ENCODE measurements around the gene SIGLEC15.

SIGLEC15 gene

DNA sequence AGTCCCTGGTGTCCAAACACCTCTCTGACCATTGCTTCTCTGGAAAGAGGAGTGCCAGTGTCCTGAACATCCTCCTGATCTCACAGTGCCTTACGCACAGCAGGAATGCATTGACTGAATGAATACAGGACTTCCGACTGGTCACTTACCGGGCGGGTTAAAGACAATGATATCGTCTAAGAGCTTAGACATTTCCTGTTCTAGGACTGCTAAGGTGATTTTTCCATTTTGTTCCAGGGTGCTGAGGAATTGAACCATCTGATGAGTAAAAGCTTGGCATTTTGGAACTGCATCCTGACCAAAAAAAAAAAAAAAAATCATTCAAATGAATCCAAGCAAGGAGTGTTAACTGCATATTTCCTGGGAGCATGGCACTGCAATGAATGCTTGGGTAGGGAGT, 40.0 kb downstream of the SIGLEC15 start:
- Histone ChIP-seq H3K27me3 (replicated peaks; ENCODE audit: control insufficient read depth, insufficient read depth, low read length) (no peaks in the 10 kb centered on the region), H3K9ac (ENCODE audit: low read length) (no peak overlapping the region), H3K4me1 (ENCODE audit: control insufficient read depth, insufficient read depth, low read length) (no peaks in the 10 kb centered on the region), H3K9me3 (ENCODE audit: control insufficient read depth, low read length) (no peaks in the 10 kb centered on the region), H3K36me3 (ENCODE audit: control insufficient read depth, insufficient read depth, low read length, severe bottlenecking) (peaks cover 85% of the 10 kb centered on the region), H3K4me3 (ENCODE audit: low read length) (no peak overlapping the region)
- DNase-seq (ENCODE audit: low read depth), result no peak

DNA sequence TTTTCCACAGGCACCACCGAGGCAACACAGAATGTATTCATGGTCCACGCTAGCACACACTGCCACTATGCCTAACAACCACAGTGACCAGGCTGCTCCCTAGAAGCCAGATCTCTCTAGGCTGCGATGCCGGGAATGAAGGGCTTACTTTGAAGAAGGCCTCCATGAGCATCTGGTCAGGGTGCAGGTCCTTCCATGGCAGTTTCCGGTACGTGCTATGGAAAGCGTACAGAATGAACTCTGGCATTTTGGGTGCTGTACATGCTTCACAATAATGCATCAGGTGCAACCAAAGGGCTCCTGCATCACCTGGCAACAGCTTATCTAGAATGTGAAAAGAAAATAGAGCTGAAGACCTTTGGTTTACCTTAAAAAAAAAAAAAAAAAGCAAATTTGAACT, 44.9 kb downstream of the SIGLEC15 start:
- H3K9me3 ChIP-seq (ENCODE audit: control insufficient read depth, low read length), result no peaks in the 10 kb centered on the region
- peaks cover 67% of the 10 kb centered on the region for H3K36me3 ChIP-seq (ENCODE audit: control insufficient read depth, insufficient read depth, low read length, severe bottlenecking)
- no peaks in the 10 kb centered on the region for H3K4me1 ChIP-seq (ENCODE audit: control insufficient read depth, insufficient read depth, low read length)
- no peaks in the 10 kb centered on the region for H3K27me3 ChIP-seq (replicated peaks; ENCODE audit: control insufficient read depth, insufficient read depth, low read length)
- DNase-seq (ENCODE audit: low read depth), result no peak
- H3K9ac ChIP-seq (ENCODE audit: low read length), result no peak overlapping the region
- no peak overlapping the region for H3K4me3 ChIP-seq (ENCODE audit: low read length)

DNA sequence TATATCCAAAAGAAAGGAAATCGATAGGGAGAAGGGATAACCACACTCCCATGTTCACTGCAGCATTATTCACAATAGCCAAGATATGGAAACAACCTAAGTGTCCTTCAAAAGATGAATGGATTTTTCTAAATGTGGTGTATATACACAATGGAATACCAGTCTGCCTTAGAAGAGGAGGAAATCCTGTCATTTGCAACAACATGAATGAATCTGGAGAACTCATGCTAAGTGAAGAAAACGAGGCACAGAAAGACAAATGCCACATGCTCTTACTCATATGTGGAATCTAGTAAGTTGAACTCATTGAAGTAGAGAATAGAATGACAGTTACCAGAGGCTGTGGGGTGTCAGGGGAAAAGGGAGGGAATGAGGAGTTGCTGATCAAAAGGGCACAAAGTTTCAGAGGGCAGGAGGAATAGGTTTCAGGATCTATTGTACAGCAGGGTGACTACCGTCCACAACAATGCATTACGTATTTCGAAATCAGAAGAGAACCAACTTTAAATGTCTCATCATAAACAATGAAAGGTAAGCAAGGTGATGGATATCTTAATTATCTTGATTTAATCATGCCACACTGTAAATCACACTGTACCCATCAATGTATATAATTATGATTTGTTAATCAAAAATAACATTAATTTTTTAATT, 46.1 kb downstream of the SIGLEC15 start:
- no peak overlapping the region for H3K9ac ChIP-seq (ENCODE audit: low read length)
- peak; percentile 24 for DNase-seq (ENCODE audit: low read depth)
- H3K27me3 ChIP-seq (replicated peaks; ENCODE audit: control insufficient read depth, insufficient read depth, low read length), result no peaks in the 10 kb centered on the region
- peaks cover 68% of the 10 kb centered on the region for H3K36me3 ChIP-seq (ENCODE audit: control insufficient read depth, insufficient read depth, low read length, severe bottlenecking)
- no peaks in the 10 kb centered on the region for H3K4me1 ChIP-seq (ENCODE audit: control insufficient read depth, insufficient read depth, low read length)
- H3K9me3 ChIP-seq (ENCODE audit: control insufficient read depth, low read length), result peaks cover 2% of the 10 kb centered on the region
- H3K4me3 ChIP-seq (ENCODE audit: low read length), result no peak overlapping the region

DNA sequence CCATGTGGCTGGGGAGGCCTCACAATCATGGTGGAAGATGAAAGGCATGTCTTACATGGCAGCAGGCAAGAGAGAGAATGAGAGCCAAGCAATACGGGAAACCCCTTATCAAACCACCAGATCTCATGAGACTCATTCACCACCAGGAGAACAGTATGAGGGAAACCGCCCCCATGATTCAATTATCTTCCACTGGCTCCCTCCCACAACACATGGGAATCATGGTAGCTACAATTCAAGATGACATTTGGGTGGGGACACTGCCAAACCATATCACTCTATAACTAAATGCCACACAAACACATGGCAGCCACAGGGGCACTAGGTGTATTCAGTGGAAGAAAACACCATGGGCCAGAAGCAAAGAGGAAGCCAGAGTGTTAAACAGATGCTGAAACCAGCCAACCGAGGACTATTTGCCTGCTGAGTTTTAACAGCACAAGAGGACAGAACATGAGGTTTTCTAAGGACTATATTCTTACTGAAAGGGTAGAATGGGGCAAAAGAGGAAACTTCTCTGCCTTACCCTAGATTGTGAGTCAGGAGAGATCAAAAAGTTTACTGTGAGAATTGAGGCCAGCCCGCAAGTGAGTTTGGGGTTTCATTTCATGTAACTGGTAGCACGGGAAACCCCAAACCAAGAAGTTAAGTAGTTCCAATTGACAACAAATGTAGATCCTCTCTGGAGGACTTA, 49.2 kb downstream of the SIGLEC15 start:
- no peak overlapping the region for H3K4me3 ChIP-seq (ENCODE audit: low read length)
- H3K4me1 ChIP-seq (ENCODE audit: control insufficient read depth, insufficient read depth, low read length), result no peaks in the 10 kb centered on the region
- no peak overlapping the region for H3K9ac ChIP-seq (ENCODE audit: low read length)
- peaks cover 73% of the 10 kb centered on the region for H3K36me3 ChIP-seq (ENCODE audit: control insufficient read depth, insufficient read depth, low read length, severe bottlenecking)
- no peaks in the 10 kb centered on the region for H3K27me3 ChIP-seq (replicated peaks; ENCODE audit: control insufficient read depth, insufficient read depth, low read length)
- peaks cover 2% of the 10 kb centered on the region for H3K9me3 ChIP-seq (ENCODE audit: control insufficient read depth, low read length)
- DNase-seq (ENCODE audit: low read depth), result no peak

DNA sequence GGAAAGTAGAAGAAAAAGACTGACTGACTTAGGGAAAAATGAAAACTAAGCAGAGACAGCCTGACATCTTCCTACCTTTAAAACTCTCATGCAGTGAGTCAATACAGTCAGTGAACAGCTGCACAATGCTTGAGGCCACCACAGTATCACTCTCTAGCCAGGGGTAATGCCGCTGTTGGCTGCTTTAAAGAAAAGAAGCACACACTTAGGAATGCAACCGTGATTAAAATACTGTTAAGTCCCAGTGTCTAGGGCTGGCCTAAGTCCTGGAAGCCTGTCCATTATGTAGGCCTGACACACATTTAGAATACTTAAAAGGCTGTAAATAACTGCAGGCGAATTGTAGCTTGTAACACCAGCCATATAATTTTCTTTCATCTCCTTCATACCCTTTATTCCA, 50.7 kb downstream of the SIGLEC15 start:
- H3K9ac ChIP-seq (ENCODE audit: low read length), result no peak overlapping the region
- peaks cover 62% of the 10 kb centered on the region for H3K36me3 ChIP-seq (ENCODE audit: control insufficient read depth, insufficient read depth, low read length, severe bottlenecking)
- DNase-seq (ENCODE audit: low read depth), result no peak
- no peaks in the 10 kb centered on the region for H3K4me1 ChIP-seq (ENCODE audit: control insufficient read depth, insufficient read depth, low read length)
- no peaks in the 10 kb centered on the region for H3K27me3 ChIP-seq (replicated peaks; ENCODE audit: control insufficient read depth, insufficient read depth, low read length)
- H3K9me3 ChIP-seq (ENCODE audit: control insufficient read depth, low read length), result peaks cover 2% of the 10 kb centered on the region
- no peak overlapping the region for H3K4me3 ChIP-seq (ENCODE audit: low read length)

DNA sequence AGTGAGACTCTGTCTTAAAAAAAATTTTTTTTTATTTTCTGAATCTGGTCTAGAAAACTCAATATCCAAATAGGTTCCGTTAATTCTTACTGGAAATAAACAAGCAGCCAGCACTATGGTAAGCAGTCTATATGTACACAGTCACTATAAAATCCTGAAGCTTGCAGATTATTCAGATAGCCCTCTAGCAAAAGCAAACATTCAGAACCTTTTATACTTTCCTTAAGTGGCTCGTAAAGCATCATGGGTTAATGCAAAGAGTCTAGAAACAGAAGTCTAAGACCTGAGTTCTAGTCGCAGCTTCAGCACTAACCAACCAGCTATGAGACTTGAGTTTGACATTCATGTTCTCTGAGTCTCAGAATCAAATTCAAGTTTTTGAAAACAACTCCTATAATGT, 51.9 kb downstream of the SIGLEC15 start:
- no peaks in the 10 kb centered on the region for H3K27me3 ChIP-seq (replicated peaks; ENCODE audit: control insufficient read depth, insufficient read depth, low read length)
- no peak for DNase-seq (ENCODE audit: low read depth)
- H3K36me3 ChIP-seq (ENCODE audit: control insufficient read depth, insufficient read depth, low read length, severe bottlenecking), result peaks cover 71% of the 10 kb centered on the region
- H3K4me3 ChIP-seq (ENCODE audit: low read length), result no peak overlapping the region
- no peak overlapping the region for H3K9ac ChIP-seq (ENCODE audit: low read length)
- H3K4me1 ChIP-seq (ENCODE audit: control insufficient read depth, insufficient read depth, low read length), result no peaks in the 10 kb centered on the region
- peaks cover 2% of the 10 kb centered on the region for H3K9me3 ChIP-seq (ENCODE audit: control insufficient read depth, low read length)

DNA sequence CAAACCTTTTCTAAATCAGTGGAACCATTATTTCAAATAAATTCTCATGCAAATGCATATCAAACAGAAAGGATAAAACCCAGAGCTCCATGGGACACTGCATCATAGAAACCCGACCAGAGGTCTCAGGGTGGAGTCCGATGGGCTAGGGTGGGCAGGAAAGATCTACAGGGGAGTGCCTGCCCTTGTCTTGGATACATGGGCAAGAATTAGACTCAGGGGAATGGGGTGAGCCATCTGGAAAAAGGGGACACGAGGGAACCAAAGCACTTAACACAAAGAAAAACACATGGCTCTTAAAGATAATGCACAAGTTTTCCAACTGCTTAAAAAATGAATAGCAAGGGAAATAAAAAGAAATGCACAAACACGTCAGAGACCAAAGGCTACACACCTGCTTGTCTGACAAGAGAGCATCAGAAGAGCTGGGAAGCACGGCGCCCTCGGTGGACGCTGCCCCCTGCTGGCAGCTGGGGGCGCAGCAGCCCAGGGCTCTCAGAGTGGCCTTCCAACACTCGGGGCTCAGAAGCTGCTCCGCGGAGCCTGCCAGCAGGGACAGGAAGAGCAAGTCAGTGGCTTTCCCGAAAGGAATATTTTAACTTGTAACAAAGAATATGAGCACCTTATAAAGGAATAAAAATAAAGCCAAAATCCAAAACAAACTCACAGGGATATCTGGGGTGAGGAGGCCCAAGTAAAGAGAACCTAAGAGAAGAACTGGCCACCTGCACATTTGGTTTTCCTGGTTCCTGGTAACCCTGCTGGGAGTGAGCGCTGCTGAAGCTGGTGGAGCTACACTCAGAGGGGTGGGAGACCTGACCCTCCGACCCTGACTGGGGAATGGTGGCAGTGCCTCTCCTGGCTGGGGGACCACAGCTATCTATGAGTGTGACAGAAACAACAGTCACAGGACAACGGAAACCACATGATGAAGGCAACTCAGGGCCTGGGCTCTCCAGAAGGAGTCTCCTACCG, 54.5 kb downstream of the SIGLEC15 start:
- Histone ChIP-seq H3K9ac (ENCODE audit: low read length) (peak overlapping the region; percentile 15), H3K9me3 (ENCODE audit: control insufficient read depth, low read length) (peaks cover 2% of the 10 kb centered on the region), H3K27me3 (replicated peaks; ENCODE audit: control insufficient read depth, insufficient read depth, low read length) (no peaks in the 10 kb centered on the region), H3K4me1 (ENCODE audit: control insufficient read depth, insufficient read depth, low read length) (no peaks in the 10 kb centered on the region), H3K4me3 (ENCODE audit: low read length) (no peak overlapping the region), H3K36me3 (ENCODE audit: control insufficient read depth, insufficient read depth, low read length, severe bottlenecking) (peaks cover 70% of the 10 kb centered on the region)
- peak; percentile 74 for DNase-seq (ENCODE audit: low read depth)

DNA sequence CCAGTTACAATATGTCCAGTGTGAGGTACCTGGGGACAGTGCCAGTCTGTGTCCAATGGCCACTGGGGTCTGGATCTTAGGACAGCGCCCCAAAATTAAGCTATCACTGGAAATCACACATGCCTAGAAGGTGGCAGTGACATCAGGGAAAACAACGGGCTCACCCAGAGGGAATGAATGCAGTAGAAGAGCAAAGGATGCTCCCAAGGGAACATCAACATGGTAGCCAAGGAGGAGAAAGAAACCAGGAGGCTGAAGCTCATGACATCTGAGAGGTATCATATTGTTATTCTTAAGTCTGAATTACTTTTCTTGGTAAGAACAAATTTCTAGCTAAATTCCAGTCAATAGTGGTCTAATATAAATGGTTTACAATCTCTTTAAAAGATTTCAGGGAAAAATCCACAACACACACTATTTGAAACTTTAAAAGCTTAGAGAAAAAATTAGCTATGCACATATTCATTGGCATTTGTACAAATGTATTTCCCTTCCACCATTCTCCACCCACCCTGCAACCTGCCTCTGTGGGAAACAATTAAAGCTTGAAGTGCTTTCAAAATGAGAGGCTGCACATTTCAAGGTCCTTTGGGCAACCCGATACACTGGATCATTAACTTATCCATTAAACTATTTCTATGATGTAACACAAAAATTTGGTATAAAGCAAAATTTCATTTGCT, 55.5 kb downstream of the SIGLEC15 start:
- no peaks in the 10 kb centered on the region for H3K27me3 ChIP-seq (replicated peaks; ENCODE audit: control insufficient read depth, insufficient read depth, low read length)
- no peak overlapping the region for H3K4me3 ChIP-seq (ENCODE audit: low read length)
- DNase-seq (ENCODE audit: low read depth), result no peak
- H3K9me3 ChIP-seq (ENCODE audit: control insufficient read depth, low read length), result no peaks in the 10 kb centered on the region
- H3K36me3 ChIP-seq (ENCODE audit: control insufficient read depth, insufficient read depth, low read length, severe bottlenecking), result peaks cover 62% of the 10 kb centered on the region
- no peak overlapping the region for H3K9ac ChIP-seq (ENCODE audit: low read length)
- no peaks in the 10 kb centered on the region for H3K4me1 ChIP-seq (ENCODE audit: control insufficient read depth, insufficient read depth, low read length)

DNA sequence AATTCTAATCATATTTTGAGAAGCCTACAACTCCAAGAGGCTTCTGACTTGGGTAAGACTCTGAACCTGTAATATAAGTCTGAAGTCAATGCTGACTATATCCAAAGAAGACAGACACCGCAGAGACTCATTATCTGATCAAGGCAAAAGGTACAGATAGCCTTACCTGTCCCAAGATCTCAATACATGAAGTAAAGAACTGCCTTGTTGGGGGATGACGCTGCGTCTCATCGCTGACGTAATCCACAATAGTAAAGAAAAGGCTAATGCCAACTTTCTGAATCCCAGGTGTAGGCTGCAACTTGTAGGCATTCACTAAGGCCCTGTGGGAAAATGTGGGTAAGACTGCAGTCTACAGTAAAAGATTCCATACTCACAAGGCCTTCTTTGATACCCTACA, 62.1 kb downstream of the SIGLEC15 start:
- H3K36me3 ChIP-seq (ENCODE audit: control insufficient read depth, insufficient read depth, low read length, severe bottlenecking), result peaks cover 51% of the 10 kb centered on the region

DNA sequence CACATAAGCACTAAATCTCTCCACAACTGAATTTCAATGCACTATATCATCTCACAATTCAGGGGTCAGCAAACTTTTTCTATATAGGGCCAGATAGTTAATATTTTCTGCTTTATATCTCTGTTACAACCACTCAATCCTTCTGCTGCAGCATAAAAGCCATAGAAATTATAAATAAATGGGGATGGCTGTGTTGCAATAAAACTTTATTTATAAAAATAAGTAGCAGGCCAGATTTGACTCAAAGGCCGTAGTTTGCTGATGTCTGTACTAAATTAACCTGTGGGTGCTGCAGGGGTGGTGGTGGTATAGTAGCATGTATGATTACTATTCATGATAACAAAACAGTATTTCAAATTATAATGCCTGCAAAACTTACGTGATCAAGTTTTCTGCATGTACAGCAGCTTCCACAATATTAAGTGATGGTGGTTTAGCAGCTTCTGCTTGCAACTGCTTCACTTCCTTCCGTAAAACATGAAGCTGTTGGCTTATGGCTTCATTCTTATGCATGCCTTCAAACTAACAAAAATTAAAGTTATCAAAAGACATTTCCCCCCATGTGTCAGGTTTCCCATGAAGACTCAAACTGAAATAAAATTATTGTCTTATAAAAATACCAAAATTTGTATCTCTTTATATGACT, 64.1 kb downstream of the SIGLEC15 start:
- H3K9me3 ChIP-seq (ENCODE audit: control insufficient read depth, low read length), result no peaks in the 10 kb centered on the region
- H3K4me1 ChIP-seq (ENCODE audit: control insufficient read depth, insufficient read depth, low read length), result no peaks in the 10 kb centered on the region
- H3K27me3 ChIP-seq (replicated peaks; ENCODE audit: control insufficient read depth, insufficient read depth, low read length), result no peaks in the 10 kb centered on the region
- peaks cover 45% of the 10 kb centered on the region for H3K36me3 ChIP-seq (ENCODE audit: control insufficient read depth, insufficient read depth, low read length, severe bottlenecking)
- no peak overlapping the region for H3K4me3 ChIP-seq (ENCODE audit: low read length)
- H3K9ac ChIP-seq (ENCODE audit: low read length), result no peak overlapping the region
- DNase-seq (ENCODE audit: low read depth), result no peak

More for the DNA sequence above, 62.1 kb downstream of the SIGLEC15 start:
- Histone ChIP-seq H3K9me3 (ENCODE audit: control insufficient read depth, low read length) (no peaks in the 10 kb centered on the region), H3K4me3 (ENCODE audit: low read length) (no peak overlapping the region), H3K9ac (ENCODE audit: low read length) (no peak overlapping the region), H3K27me3 (replicated peaks; ENCODE audit: control insufficient read depth, insufficient read depth, low read length) (no peaks in the 10 kb centered on the region), H3K4me1 (ENCODE audit: control insufficient read depth, insufficient read depth, low read length) (no peaks in the 10 kb centered on the region)
- no peak for DNase-seq (ENCODE audit: low read depth)
